ENCODE measurements around the gene S100A7. TPM values are rescaled to one million over a fixed set of nuclear protein-coding genes. Genes with fewer than 3 reads are reported as not detected.

The S100A7 gene
- total and polyA plus RNA-seq, 9 of the 15 experiments (the other 6 are each of a cell fraction or from before 2014, with no cell fraction given) = not detected

DNA sequence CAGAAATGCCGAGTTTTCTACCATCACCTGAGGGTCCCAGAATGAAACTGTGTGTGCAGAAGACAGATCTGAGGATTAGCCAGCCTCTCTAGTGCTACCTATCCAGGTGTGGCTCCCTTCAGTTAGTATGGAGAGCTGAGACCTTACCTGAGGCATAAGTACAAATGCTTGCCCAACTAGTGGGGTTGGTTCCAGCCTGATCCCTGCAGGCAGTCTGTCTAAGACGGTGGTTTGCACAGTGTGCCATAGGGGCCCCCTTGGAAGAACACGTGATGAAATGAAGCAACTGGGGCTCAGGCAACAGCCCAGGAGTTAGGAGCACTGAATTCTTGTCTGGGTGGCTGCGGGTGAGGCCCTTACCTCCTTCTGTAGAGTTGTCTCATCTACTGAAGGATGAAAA, 28.5 kb downstream of the S100A7 start (continued):
- TF ChIP-seq ZNF609 (CRISPR knock-in tag; IDR thresholded peaks at IDR 0.05; ENCODE audit: borderline replicate concordance) (no peak), SMAD4 (CRISPR knock-in tag; conservative IDR thresholded peaks at IDR 0.05) (no peak), SMARCA4 (IDR thresholded peaks at IDR 0.05) (no peak), LARP7 (IDR thresholded peaks at IDR 0.05) (no peak), ZBTB43 (CRISPR knock-in tag; IDR thresholded peaks at IDR 0.05) (no peak), EP300 (IDR thresholded peaks at IDR 0.05; ENCODE audit: low read length) (no peak)
- TF ChIP-seq, protein P1, sequence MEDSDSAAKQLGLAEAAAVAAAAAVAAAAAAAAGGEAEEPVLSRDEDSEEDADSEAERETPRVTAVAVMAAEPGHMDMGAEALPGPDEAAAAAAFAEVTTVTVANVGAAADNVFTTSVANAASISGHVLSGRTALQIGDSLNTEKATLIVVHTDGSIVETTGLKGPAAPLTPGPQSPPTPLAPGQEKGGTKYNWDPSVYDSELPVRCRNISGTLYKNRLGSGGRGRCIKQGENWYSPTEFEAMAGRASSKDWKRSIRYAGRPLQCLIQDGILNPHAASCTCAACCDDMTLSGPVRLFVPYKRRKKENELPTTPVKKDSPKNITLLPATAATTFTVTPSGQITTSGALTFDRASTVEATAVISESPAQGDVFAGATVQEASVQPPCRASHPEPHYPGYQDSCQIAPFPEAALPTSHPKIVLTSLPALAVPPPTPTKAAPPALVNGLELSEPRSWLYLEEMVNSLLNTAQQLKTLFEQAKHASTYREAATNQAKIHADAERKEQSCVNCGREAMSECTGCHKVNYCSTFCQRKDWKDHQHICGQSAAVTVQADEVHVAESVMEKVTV (CRISPR knock-in tag; IDR thresholded peaks at IDR 0.05) = no peak

Data from K562 (cell line).